PC-3 (cell line): ENCODE measurements around the gene RNMT. TPM values are rescaled to one million over a fixed set of nuclear protein-coding genes. Genes with fewer than 3 reads are reported as not detected.

Experiments
- ATAC-seq: fragments of 200-7000 bp; cut with Tn5 transposase; 2 replicates; pipeline ENCODE4 v1.9.1; 2020; ENCODE audit warnings: mild to moderate bottlenecking, moderate library complexity
- BruUV-seq: library from RNA; stranded (reverse); fragments of 400-500 nt; replicated peaks from 2 replicates; lab custom pipeline; 2021; lab: Mats Ljungman, UMichigan
- CTCF ChIA-PET: fragments of 300-600 bp; sonication (Branson Sonifier 250); formaldehyde crosslinking; loops from one replicate; lab custom pipeline; 2022; ENCODE audit warnings: antibody characterized with exemption; lab: Charles Lee
- POLR2A ChIA-PET: fragments of 300-600 bp; sonication (Branson Sonifier 250); formaldehyde crosslinking; loops from one replicate; lab custom pipeline; 2022; ENCODE audit warnings: antibody characterized with exemption; ENCODE audit not compliant: unreplicated experiment; lab: Charles Lee
- DNase-seq: peaks from one replicate; pipeline ENCODE4 v3.0.0-alpha.2; 2015
- H2AFZ ChIP-seq: fragments of 300-600 bp; sonication (generic); 2 replicates; pipeline ENCODE4 v1.6.0; 2016; ENCODE audit warnings: antibody characterized with exemption, low read length
- H3F3A ChIP-seq: fragments of 300-600 bp; sonication (generic); one replicate; pipeline ENCODE4 v1.6.0; 2017; ENCODE audit warnings: antibody characterized with exemption, low read length, control low read depth, mild to moderate bottlenecking; ENCODE audit not compliant: unreplicated experiment
- H3K27ac ChIP-seq: fragments of 300-600 bp; sonication (generic); 2 replicates; pipeline ENCODE4 v1.5.1; 2016; ENCODE audit warnings: mild to moderate bottlenecking, low read length
- H3K27me3 ChIP-seq: fragments of 300-600 bp; sonication (generic); 2 replicates; pipeline ENCODE4 v1.6.1; 2016; ENCODE audit warnings: low read length, mixed read lengths
- H3K36me3 ChIP-seq: fragments of 300-600 bp; sonication (generic); 2 replicates; pipeline ENCODE4 v1.6.1; 2016; ENCODE audit warnings: low read depth, mixed run types, low read length, mixed read lengths
- H3K4me1 ChIP-seq: fragments of 300-600 bp; sonication (generic); 2 replicates; pipeline ENCODE4 v1.5.1; 2016; ENCODE audit warnings: low read length; ENCODE audit not compliant: insufficient read depth
- H3K4me2 ChIP-seq: fragments of 300-600 bp; sonication (generic); 2 replicates; pipeline ENCODE4 v1.6.0; 2016; ENCODE audit warnings: low read length
- H3K4me3 ChIP-seq: fragments of 300-600 bp; sonication (generic); 2 replicates; pipeline ENCODE4 v1.5.1; 2016; ENCODE audit warnings: mild to moderate bottlenecking, low read length, mixed read lengths
- H3K79me2 ChIP-seq: fragments of 300-600 bp; sonication (generic); 2 replicates; pipeline ENCODE4 v1.6.1; 2017; ENCODE audit warnings: low read length, mixed read lengths
- H3K9ac ChIP-seq: fragments of 300-600 bp; sonication (generic); 2 replicates; pipeline ENCODE4 v1.6.0; 2016; ENCODE audit warnings: mild to moderate bottlenecking, low read length
- H3K9me2 ChIP-seq: fragments of 300-600 bp; sonication (generic); replicated peaks from 2 replicates; pipeline ENCODE4 v1.6.1; 2016; ENCODE audit warnings: mixed run types, low read length, mixed read lengths
- H3K9me3 ChIP-seq: fragments of 300-600 bp; sonication (generic); 2 replicates; pipeline ENCODE4 v1.6.1; 2016; ENCODE audit warnings: low read length, mixed read lengths
- H4K20me1 ChIP-seq: fragments of 300-600 bp; sonication (generic); 2 replicates; pipeline ENCODE4 v1.6.1; 2016; ENCODE audit warnings: low read length, mixed read lengths
- CTCF ChIP-seq: fragments of 300-600 bp; sonication (generic); conservative IDR thresholded peaks from 2 replicates; pipeline ENCODE4 v1.5.1; 2017; ENCODE audit warnings: antibody characterized with exemption, low read depth, mild to moderate bottlenecking, low read length
- EZH2 ChIP-seq: fragments of 300-600 bp; sonication (generic); IDR thresholded peaks from one replicate; pipeline ENCODE4 v1.6.1; 2017; ENCODE audit warnings: antibody characterized with exemption, mild to moderate bottlenecking, low read length; ENCODE audit not compliant: unreplicated experiment
- EZH2phosphoT487 ChIP-seq: fragments of 300-600 bp; sonication (generic); IDR thresholded peaks from 2 replicates; pipeline ENCODE4 v1.6.1; 2018; ENCODE audit warnings: mild to moderate bottlenecking, antibody characterized with exemption, low read length, borderline replicate concordance
- intact Hi-C: fragments of 100-400 bp; cut with micrococcal nuclease; formaldehyde crosslinking; loops from 2 replicates; pipeline ENCODE4 v1.9.0; 2023
- total RNA-seq: library from RNA; depleted of rRNA; stranded (reverse); fragments of >200 nt; gene quantifications from 2 replicates; pipeline ENCODE4 v1.2.3, GENCODE V29; 2014

The RNMT gene
- total RNA-seq, 1 experiment from 2014 or later = 18.9 TPM

- Histone ChIP-seq H3K9me3 (no peaks in the 10 kb centered on the region), H3K27me3 (no peaks in the 10 kb centered on the region), H3K27ac (no peak overlapping the region), H3K4me1 (no peaks in the 10 kb centered on the region), H3K36me3 (peaks cover 47% of the 10 kb centered on the region), H3K4me2 (no peak overlapping the region), H3K79me2 (no peaks in the 10 kb centered on the region), H2AFZ (no peak overlapping the region), H4K20me1 (no peaks in the 10 kb centered on the region), H3K4me3 (no peak overlapping the region), H3F3A (no peaks in the 10 kb centered on the region), H3K9me2 (no peaks in the 10 kb centered on the region), H3K9ac (no peak overlapping the region)
- TF ChIP-seq CTCF (no peak), EZH2 (no peak), EZH2phosphoT487 (no peak)
- no peak for DNase-seq
- intact Hi-C loops = no loop called here
- CTCF ChIA-PET = no interaction called here
- BruUV-seq = no TSS peak
- POLR2A ChIA-PET = no interaction called here
- ATAC-seq = no peak
Observed at GRCh38 chr18:13756671-13757070, 30.2 kb downstream of the RNMT start.

GRCh38 chr18:13758622-13759021 lies 32.1 kb downstream of the RNMT start:
- TF ChIP-seq CTCF (no peak), EZH2phosphoT487 (no peak), EZH2 (no peak)
- H3K36me3 ChIP-seq = peaks cover 39% of the 10 kb centered on the region
- BruUV-seq = no TSS peak
- no peaks in the 10 kb centered on the region for H3K79me2 ChIP-seq
- no peaks in the 10 kb centered on the region for H3F3A ChIP-seq
- H2AFZ ChIP-seq = no peak overlapping the region
- no peaks in the 10 kb centered on the region for H4K20me1 ChIP-seq
- H3K9me2 ChIP-seq = no peaks in the 10 kb centered on the region
- H3K4me2 ChIP-seq = no peak overlapping the region
- no peak for DNase-seq
- no peaks in the 10 kb centered on the region for H3K27me3 ChIP-seq
- H3K27ac ChIP-seq = no peak overlapping the region
- H3K9ac ChIP-seq = no peak overlapping the region
- no peaks in the 10 kb centered on the region for H3K4me1 ChIP-seq
- POLR2A ChIA-PET = no interaction called here
- intact Hi-C loops = no loop called here
- H3K9me3 ChIP-seq = no peaks in the 10 kb centered on the region
- H3K4me3 ChIP-seq = no peak overlapping the region
- CTCF ChIA-PET = no interaction called here
- ATAC-seq = no peak

GRCh38 chr18:13760047-13760446 lies 33.6 kb downstream of the RNMT start:
- ChIA-PET POLR2A (interaction anchor here (0.9 kb wide), 1 partner anchor 10 kb away, joined by 3 read pairs; no protein-coding TSS in a partner anchor), CTCF (no interaction called here)
- H3K27me3 ChIP-seq = no peaks in the 10 kb centered on the region
- no TSS peak for BruUV-seq
- H3K4me1 ChIP-seq = no peaks in the 10 kb centered on the region
- TF ChIP-seq EZH2 = no peak
- TF ChIP-seq EZH2phosphoT487 = no peak
- no peak for TF ChIP-seq CTCF
- no peak for ATAC-seq
- H2AFZ ChIP-seq = no peak overlapping the region
- no peaks in the 10 kb centered on the region for H3K9me2 ChIP-seq
- no peak overlapping the region for H3K4me3 ChIP-seq
- H3K9me3 ChIP-seq = no peaks in the 10 kb centered on the region
- H3K9ac ChIP-seq = no peak overlapping the region
- H3K36me3 ChIP-seq = peaks cover 25% of the 10 kb centered on the region
- intact Hi-C loops = no loop called here
- no peaks in the 10 kb centered on the region for H3F3A ChIP-seq
- H3K27ac ChIP-seq = no peak overlapping the region
- no peaks in the 10 kb centered on the region for H3K79me2 ChIP-seq
- no peak overlapping the region for H3K4me2 ChIP-seq
- no peaks in the 10 kb centered on the region for H4K20me1 ChIP-seq
- no peak for DNase-seq
